ENCODE data around the gene RHBDD3.

Gene RHBDD3

GRCh38 chr22:29269230-29269604, 1.4 kb upstream of the RHBDD3 start:
- DNase-seq (ENCODE audit: low read depth) = no peak

- no peak for DNase-seq (ENCODE audit: low read depth)
These were observed 889 bp upstream of the RHBDD3 start for GRCh38 chr22:29268511-29269229.

- DNase-seq (ENCODE audit: low read depth) = no peak
These were observed 321 bp downstream of the RHBDD3 start for GRCh38 chr22:29267462-29267857.

- DNase-seq (ENCODE audit: low read depth) = no peak
These were observed 968 bp downstream of the RHBDD3 start for GRCh38 chr22:29266564-29267461.

GRCh38 chr22:29265929-29266328, 1.9 kb downstream of the RHBDD3 start:
- DNase-seq (ENCODE audit: low read depth) = no peak

GRCh38 chr22:29265305-29265704, 2.5 kb downstream of the RHBDD3 start:
- no peak for DNase-seq (ENCODE audit: low read depth)

GRCh38 chr22:29263791-29264276, 3.9 kb downstream of the RHBDD3 start:
- DNase-seq (ENCODE audit: low read depth) = no peak

- no peak for DNase-seq (ENCODE audit: low read depth)
These were observed 7.0 kb downstream of the RHBDD3 start for GRCh38 chr22:29260601-29261315.

GRCh38 chr22:29260031-29260560, 7.7 kb downstream of the RHBDD3 start:
- DNase-seq (ENCODE audit: low read depth) = no peak

GRCh38 chr22:29259253-29259899, 8.4 kb downstream of the RHBDD3 start:
- DNase-seq (ENCODE audit: low read depth) = no peak

GRCh38 chr22:29258407-29259252, 9.2 kb downstream of the RHBDD3 start:
- DNase-seq (ENCODE audit: low read depth) = no peak

GRCh38 chr22:29257751-29258181, 10.0 kb downstream of the RHBDD3 start:
- no peak for DNase-seq (ENCODE audit: low read depth)

GRCh38 chr22:29256606-29257325, 11.0 kb downstream of the RHBDD3 start:
- DNase-seq (ENCODE audit: low read depth) = no peak

- no peak for DNase-seq (ENCODE audit: low read depth)
These were observed 12.6 kb downstream of the RHBDD3 start for GRCh38 chr22:29255064-29255621.

GRCh38 chr22:29254286-29254660, 13.5 kb downstream of the RHBDD3 start:
- DNase-seq (ENCODE audit: low read depth) = no peak

- no peak for DNase-seq (ENCODE audit: low read depth)
These were observed 14.1 kb downstream of the RHBDD3 start for GRCh38 chr22:29253561-29254285.

- DNase-seq (ENCODE audit: low read depth) = no peak
These were observed 15.5 kb downstream of the RHBDD3 start for GRCh38 chr22:29251981-29252911.

GRCh38 chr22:29251265-29251664, 16.5 kb downstream of the RHBDD3 start:
- no peak for DNase-seq (ENCODE audit: low read depth)
